Kidney glomerular epithelial cell (primary cell): ENCODE data around the gene P3R3URF.
A peak's percentile ranks its signal among the peaks of the same experiment; 100 is the strongest.

Source experiments
- DNase-seq: peaks from one replicate; lab custom pipeline; 2025; lab: John Stamatoyannopoulos, UW

P3R3URF gene

DNA sequence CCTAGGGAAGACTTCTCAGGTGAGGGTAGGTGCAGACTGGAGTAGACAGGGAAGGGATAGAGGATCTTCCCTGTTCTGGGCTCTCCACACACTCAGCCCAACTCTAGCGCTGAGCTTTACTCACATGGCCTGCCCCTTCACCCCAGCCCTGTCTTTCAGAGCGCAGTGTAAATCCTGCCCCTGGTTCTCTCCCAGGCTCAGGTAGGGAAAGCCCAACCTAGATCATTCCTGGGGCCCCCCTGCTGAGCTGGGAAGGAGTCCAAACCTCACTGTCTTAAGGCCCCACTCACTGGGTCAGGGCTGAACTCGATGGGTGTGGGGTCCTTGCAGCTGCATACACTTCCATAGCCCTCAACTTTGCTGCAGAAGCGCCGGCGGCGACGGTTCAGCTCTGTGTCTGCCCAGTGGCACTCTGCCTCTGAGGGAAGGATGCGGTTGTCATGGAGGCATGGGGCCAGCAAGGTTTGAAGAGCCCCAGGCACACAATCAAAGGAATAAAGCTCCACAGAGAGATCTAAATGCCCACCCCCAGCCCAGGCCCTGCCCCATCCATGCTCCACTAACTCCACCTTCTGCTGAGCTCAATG lies 17.8 kb upstream of the P3R3URF start:
- no peak for DNase-seq

DNA sequence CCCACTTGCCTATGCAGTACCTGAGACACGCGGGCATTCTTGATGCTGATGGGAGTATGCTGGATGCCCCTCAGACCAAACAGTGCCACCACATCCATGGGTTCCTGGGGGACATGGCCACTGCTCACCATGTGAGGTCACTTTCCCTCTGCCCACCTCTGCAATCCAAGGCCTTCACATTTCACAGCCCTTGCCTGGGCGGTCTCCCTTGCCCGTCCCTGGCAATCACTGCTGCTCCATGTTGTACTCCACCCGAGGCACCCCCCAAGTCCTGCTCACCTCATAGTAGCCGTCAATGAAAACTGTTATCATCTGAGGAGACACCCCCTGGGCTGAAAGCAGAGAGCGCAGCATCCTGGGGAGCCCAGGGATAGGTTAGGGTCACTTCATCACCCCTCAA lies 17.0 kb upstream of the P3R3URF start:
- no peak for DNase-seq

DNA sequence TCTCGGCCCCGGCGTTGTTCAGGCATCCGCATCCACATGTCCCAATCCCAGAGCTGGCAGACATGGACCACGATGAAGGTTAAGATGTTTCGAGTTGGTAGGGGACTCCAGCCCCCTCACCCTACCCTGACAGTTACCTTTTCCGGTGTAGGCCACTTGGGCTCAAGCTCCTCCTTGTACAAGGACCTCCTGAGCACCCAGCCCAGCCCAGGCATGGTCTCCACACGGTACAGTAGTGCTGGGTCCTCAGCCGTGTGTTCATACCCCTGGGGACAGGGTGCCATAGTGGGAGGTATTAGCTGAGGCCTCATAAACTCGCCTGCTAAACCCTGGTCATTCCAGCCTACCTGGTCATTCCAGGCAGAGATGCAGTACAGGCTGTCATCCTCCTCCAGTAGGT lies 15.9 kb upstream of the P3R3URF start:
- DNase-seq = no peak

DNA sequence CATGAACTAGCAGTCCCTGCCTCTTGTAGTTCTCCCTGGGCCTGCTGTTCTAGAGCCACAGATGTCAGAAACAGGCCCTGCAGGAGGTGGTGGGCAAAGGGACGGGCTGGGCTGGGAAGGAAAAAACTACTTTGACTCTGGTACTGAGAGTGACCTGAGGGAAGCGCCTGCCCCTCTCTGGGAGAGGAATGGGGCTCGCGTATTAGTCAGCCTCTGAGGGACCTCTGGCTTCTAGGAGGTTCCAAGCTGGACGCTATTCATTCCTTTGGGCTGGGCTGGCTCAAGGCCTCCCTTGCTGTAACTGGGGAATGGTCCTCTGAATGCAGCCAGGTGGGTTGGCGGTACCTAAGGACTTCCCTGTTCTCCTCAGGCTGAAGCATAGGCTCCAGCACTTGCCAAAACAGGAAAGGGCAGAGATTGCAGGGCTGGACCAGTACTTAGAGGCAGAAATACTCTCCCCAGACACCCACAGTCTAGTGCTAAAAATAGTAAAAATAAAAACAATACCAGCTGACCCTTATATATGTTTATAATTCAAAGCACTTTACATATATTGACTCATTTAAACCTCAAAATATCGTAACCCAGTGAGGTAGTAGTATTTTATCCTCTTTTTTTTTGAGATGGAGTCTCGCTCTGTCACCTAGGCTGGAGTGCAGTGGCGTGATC lies 14.9 kb upstream of the P3R3URF start:
- no peak for DNase-seq

DNA sequence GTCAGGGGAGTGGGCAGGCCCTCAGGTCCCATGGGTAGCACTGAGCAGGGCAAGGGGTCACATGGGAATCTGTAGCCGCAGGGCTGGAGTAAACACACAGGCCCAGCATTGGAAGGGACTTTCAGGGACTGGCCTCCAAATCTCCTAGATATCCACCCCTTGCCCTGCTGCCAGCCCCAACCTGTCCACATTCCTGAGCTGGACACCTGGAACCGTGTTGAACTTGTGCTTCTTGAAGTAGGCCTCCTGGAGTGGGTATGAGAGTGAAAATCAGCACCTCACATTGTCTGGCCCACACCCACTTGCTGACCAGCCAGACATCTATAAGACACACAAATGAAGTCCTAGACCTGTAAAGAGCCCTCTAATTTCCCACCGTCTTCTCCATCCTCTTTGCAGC lies 14.3 kb upstream of the P3R3URF start:
- no peak for DNase-seq

DNA sequence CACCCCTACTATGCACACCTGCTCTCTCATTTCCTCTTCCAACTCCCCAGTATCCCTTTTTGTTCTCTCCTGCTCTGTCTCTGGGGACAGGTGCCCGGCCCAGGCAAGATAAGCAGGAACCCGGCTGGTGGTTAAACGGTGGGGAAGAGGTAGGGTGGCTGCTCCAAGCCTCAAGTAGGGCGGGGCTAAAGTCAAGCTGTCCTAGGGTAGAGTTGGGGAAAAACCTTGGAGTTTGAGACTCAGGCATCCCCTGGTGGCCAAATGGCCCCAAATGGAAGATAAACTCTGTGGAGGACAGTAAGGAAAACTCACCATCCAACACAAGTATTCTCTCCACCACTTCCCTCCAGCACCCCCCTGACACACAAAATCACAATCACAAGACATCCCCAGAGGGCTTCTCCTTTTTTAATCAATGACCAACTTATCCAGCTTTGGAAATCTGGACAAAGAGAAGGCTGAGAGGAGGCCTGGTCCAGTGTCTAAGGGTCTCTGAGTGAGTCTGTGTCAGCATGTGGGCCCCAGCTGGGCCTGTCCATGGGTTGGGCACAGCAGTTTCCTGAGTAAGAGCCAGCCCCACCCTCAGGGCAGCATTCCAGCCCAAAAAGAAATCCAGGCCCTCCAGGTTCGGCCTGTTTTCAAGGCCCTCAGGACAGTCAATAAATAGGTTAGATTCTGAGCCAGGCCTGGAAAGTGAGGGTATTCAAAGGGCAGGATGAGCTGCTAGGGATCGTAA lies 12.2 kb upstream of the P3R3URF start:
- no peak for DNase-seq

DNA sequence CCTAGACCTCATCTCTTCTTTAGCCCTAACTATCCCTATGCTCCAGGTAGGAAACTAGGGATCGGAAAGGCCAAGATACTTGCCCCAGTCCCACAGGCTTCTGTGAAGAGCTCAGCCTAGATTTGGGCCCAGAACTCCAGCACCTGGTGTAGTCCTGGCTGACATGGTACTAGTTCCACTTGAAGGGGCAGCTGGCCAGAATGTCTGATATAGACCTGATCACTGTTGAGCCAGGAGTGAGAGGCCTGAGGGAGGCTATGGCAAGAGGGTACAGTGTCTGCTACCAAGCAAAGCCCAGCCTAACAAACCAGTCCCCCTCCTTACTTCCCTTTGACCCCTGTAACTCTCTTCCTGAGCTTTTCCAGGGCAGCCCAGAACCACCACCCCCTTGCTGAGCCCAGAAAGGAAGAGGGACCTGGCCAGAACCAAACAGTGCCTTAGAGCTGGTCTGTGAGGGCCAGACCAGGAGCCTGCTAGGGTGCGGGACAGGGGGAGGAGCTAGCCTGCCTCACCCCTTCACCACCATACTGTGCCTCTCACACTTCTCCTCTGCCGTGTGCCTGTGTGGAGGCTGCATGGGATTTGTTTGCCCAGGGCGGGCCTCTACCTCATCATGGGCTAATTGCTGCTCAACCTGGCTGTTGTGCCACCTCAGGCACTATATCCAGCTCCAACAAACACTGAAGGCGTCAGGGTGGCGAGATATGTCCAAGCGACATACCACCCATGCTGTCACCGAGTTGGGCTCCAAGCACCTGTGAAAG lies 11.0 kb upstream of the P3R3URF start:
- DNase-seq = no peak

DNA sequence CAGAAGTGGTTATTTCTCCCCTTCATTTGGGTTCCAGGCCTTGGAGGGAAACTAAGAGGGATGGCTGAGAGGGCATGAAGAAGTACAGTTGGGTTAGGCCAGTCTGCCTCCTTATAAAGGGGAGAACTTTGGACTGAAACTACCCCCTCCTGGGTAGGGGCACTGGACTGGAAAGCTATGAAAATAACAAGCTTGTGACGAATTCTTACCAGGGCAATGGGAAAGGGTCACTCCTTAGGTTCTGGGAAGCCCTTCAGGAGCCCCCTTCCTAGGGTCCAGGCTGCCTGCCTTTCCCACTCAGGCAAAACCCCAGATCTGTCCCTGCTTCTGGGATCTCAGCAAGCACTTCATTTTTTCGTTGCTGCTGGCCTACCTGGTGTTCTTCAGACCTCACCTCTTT lies 9.8 kb upstream of the P3R3URF start:
- DNase-seq = no peak

DNA sequence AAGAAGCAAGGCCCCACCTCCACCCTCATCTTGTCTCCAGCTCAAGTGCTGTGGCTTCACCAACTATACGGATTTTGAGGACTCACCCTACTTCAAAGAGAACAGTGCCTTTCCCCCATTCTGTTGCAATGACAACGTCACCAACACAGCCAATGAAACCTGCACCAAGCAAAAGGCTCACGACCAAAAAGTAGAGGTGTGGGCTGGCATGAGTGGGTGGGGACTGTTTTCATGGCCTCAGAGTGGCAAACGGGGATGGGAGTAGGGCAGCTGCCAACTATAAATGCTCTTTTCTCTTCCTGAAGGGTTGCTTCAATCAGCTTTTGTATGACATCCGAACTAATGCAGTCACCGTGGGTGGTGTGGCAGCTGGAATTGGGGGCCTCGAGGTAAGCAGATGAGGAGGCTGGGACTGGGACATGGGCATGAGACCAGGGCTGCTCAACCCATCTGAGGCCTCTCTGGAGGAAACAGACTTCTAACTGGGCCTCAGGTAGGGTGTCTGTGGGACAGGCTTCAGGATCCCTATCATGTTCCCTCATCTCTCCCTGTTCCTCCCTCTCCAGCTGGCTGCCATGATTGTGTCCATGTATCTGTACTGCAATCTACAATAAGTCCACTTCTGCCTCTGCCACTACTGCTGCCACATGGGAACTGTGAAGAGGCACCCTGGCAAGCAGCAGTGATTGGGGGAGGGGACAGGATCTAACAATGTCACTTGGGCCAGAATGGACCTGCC lies 8.8 kb upstream of the P3R3URF start:
- DNase-seq = no peak

DNA sequence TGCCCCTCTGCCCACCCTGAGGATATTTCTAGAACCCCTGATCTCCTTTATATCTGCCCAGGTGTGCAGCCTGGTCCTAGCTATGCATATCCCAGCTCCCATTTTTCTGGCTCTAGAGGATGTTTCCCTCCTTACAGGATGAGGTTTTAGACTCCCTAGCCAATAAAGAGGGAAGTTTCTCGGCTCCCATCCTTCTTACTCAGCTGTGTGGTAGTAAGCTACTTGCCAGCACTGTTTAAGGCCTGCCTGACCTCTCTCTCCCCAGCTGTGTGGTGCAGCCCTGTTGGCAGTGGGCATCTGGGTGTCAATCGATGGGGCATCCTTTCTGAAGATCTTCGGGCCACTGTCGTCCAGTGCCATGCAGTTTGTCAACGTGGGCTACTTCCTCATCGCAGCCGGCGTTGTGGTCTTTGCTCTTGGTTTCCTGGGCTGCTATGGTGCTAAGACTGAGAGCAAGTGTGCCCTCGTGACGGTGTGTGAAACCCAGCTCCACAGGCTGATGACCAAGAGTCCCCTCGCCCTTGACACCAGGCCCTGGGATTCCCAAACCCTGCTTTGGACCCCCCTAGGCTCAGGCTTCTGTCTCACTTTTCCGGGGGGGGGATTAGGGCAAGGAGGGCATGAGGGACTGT lies 7.8 kb upstream of the P3R3URF start:
- DNase-seq = no peak

DNA sequence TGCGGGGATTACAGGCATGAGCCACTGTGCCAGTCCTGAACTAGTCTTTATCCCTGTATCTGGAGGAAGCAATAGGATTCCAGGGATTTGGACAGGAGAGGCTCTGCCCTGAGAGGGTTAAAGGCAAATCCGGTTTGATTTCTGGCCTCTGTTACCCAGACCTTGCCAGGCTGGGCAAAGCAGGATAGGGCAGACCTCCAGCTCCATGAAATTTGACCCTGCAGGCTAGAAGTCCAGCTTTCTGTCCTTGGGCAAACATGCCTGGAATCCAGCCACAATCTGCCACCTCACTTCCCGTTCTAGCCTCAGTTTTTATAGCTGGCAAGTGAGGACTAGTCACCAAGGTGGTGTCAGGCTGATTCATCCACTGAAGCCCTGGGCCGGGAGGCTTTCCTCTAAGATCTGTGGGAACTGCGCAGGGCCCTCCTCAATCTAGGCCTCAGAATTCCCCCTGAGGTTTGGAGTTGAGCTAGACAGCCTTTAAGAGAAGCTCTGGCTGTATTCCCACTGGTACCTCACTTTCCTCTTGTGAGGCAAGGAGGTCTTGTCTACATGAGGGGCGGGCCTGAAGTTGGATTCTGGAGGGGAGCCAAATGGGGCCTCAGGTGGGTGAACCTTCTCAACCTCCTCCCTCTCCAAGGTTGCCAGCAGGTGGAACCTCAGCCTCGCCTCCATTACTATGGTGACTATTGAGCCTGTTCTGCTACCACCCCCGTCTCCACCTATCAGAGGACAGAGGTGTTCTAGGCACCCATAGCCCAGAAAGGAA lies 7.0 kb upstream of the P3R3URF start:
- peak; percentile 98 for DNase-seq

DNA sequence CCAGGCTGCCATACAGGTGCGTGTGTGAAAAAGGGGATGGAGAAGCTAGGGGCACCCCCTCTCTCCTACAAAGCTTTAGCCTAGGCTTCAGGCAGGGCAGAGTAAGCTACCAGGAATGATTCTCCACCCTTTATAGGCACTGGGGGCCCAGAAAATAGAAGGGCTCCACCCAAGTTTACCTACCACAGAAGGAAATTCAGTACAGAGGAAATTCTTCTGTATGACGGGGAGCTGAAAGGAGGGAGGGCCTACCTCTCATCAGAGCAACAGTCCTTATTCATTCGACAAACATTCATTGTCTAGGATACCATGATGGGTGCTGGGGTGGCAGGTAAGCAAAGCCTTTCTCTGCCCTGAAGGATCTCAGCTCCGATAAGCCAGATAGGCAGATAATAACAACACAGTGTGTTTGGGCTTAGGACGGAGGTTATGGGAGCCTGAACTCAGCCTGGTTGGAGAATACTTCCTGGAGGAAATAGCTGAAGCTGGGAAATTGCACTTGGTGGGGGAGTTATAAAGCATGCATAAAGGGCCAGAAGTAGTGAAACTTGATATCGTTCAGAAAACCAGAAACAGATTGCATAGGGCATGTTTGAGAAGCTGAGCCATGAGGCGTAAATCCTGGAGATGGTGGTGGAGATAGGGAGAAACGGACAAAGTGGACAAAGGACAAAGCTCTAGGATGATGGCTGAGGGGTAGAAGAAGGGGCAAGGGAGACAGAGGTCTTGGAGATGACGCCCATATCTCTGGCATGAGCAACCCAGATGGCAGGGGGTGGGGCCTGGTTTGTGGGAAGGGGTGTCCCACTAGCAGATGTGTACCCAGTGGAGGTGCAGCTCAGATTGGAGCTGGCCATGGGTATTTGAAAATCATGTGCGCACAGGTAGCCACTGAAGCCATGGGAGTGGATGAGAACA lies 5.3 kb upstream of the P3R3URF start:
- DNase-seq = peak; percentile 25

DNA sequence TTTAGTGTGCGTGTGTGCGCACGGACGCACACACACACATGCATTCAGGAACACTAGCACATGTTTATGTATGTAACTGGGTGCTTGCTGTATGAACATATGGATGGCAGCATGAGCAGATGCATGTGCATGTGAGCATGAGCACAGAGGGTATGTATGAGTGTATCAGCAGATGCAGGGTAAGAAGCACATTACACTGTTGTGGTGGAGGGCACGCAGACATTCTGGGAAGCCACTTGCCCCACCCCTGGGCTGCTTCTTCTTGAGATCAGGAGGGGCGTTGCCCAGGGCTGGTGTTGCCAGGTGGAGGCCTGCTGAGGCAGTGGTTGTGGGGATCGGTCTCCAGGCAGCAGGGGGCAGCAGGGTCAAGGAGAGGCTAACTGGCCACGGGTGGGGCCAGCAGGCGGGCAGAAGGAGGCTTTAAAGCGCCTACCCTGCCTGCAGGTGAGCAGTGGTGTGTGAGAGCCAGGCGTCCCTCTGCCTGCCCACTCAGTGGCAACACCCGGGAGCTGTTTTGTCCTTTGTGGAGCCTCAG lies 3.9 kb upstream of the P3R3URF start:
- no peak for DNase-seq

DNA sequence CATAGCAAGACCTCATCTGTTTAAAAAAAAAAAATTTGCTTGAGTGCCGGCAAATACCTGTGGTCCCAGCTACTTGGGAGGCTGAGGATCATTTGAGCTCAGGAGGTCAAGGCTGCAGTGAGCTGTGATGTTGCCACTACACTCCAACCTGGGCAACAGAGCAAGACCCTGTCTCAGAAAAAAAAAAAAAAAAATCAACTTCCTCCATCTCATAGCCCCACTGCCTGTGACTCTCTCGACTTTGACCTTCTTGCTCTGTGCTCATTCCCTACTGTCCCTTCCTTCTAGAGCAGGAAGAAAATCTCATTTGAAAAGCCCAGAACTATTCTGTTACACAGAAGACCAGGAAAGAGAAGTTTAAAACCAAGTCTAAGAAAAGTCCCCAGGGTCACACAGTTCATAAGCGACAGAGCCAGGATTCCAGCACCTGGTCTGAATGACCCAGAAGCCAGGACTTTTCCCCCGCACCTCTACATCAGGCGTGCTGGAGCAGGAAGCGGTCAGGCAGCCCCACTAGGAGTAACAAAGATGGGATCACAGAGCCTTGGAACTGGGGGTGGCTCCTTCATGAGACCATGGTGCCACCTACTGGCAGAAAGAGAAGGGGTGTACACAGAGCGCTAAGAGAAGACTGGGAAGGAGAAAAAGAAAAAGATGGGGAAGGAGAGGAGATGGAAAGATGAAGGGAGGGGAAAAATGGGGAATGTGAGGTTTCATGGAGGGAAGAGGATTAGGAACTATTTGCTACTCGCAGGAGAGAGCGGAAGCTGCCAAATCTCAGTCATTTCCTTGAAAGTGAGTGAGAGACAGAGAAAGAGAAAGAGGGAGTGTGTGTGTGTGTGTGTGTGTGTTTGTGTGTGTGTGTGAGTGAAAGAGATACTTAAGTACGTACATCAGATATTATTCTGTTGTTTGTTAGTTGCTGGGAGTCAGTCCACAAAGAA lies 3.1 kb upstream of the P3R3URF start:
- DNase-seq = peak; percentile 87

DNA sequence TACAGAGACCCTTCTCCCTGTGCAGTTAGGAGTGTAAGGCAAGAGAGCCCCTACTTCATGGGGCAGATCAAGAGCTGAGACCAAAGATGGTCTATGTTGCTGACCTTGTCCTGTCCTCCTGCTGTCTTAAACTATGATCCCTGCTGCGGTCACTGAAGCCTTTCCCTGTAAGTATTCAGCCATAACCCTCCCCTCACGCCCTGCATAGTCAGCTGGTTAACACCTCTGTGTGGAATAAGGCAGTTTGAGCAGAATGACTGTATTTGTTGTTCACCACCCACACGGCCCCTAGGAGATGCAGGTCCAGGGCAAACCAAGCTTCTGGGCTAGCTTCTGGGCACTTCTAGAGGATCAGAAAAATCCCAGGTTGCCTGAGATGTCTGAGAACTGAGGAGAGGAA lies 1.0 kb downstream of the P3R3URF start:
- no peak for DNase-seq

DNA sequence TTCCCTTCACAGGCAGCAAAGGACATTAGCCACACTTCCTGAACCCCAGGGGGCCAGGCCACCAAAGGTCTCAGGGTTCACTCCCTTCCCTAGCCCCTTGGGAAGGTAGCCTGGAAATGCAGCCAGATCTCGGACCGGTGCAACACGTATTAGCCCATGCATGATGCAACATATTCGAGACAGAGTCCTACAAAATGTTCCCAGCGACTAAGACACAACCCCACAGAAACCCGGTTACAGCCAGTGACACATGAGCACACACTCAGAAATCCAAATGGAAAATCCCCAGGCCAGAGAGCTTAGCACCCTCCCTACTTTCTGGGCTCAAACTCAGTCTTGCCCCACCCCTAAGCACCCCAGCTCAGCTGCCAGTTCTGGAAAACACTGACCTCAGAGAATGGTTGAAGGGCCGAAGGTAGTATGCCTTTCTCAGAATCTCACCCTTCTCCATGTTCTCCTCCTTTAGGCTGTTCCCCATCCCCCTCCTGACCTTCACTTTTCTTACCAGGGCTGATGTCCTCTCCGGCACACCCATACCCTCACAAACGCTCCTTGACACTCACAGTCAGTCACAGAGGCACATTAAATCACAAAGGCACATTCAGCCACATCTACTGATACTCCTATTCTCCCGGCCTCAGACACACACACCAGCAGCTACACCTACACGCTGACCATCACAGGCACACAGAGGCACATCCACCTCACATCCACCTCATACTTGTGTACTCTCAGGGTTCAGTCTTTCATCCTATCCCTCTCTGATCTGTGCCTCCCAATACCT lies 1.6 kb downstream of the P3R3URF start, which contains the start of gene TSPAN1:
Gene TSPAN1 (plus strand): TSS at position 640 of the 784 bp plus-strand sequence. CDS start 6,021 bp downstream, outside the sequence.
- DNase-seq = no peak

DNA sequence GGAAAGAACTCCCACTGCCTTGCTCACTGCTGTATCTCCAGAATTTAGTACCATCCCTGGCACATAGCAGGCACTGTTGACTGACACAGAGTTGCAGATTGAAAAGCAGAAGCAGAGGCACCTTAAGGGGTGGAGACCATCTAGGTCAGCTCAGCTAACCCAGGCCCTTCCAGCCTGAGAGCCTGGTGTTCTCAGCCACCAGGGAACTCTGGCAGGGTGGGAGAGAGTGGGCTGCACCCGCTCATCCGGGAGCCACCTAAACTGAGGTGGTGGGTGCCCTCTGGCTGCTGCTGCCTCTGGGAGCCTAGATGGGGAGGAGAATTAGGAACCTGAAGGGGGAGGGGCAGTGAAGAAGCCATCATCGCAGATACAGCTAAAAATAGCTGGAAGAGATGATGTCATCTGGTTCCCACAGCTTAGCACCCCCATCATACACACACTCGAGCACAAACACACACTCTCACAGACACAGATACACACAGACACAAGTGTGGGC lies 2.9 kb downstream of the P3R3URF start:
- DNase-seq = no peak
